Type B pancreatic cell (in vitro differentiated cells): Measurements from ENCODE around the gene TRIM66. TPM values are rescaled to one million over a fixed set of nuclear protein-coding genes. Genes with fewer than 3 reads are reported as not detected.

ENCODE experiments used
- DNase-seq: peaks from one replicate; pipeline ENCODE4 v3.0.0; 2021; ENCODE audit warnings: mixed read lengths; ENCODE audit not compliant: unreplicated experiment; ENCODE audit errors: extremely low spot score
- H3K27ac Mint-ChIP-seq: 2 replicates; pipeline ENCODE4 v1.8.0; 2021; ENCODE audit warnings: mild to moderate bottlenecking, mixed read lengths
- H3K27me3 Mint-ChIP-seq: 2 replicates; pipeline ENCODE4 v1.8.0; 2021; ENCODE audit warnings: mixed read lengths
- H3K36me3 Mint-ChIP-seq: 2 replicates; pipeline ENCODE4 v1.8.0; 2021; ENCODE audit warnings: mixed read lengths
- H3K4me1 Mint-ChIP-seq: one replicate; pipeline ENCODE4 v1.8.0; 2021; ENCODE audit warnings: mixed read lengths; ENCODE audit not compliant: unreplicated experiment
- H3K4me3 Mint-ChIP-seq: 2 replicates; pipeline ENCODE4 v1.8.0; 2021; ENCODE audit warnings: mild to moderate bottlenecking, mixed read lengths
- H3K9me3 Mint-ChIP-seq: 2 replicates; pipeline ENCODE4 v1.8.0; 2021; ENCODE audit warnings: mixed read lengths
- CTCF ChIP-seq: fragments of 200-600 bp; sonication (generic); conservative IDR thresholded peaks from 2 replicates; pipeline ENCODE4 v1.5.0; 2021; ENCODE audit warnings: antibody characterized with exemption, mild to moderate bottlenecking
- total RNA-seq: library from RNA; stranded (reverse); gene quantifications from 2 replicates; pipeline ENCODE4 v1.2.1, GENCODE V29; 2021; ENCODE audit warnings: low replicate concordance

Gene TRIM66
- total RNA-seq, 1 donor from 2014 or later, result 5.9 TPM

DNA sequence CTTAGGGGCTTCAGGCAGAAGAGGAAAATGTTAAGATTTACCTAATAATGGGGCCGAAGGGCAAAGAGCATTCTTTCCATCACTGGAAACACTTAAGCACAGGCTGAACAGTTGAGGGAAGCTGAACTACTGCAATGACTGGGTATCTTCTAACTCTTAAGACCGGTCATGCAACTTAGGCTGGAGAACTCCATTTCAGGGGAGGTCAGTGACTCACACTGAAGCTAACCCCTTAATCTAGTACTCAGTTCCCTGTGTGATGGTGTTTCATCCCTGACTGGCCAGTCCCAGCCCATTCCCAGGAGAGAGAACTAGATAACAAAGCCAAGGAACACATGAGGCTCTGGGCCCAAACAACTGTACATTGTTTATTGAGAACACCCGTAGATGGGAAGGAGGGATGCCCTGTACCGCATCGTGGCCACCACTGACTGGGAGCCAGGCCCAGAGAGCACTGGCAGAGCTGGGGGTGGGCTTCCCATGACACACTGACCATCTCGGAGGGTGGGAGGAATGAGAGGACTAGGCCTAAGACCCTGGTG, 10.6 kb upstream of the TRIM66 start:
- Mint-ChIP-seq H3K9me3 (no peaks in the 10 kb centered on the region), H3K36me3 (peaks cover 37% of the 10 kb centered on the region), H3K4me1 (peaks cover 15% of the 10 kb centered on the region), H3K27me3 (no peaks in the 10 kb centered on the region), H3K27ac (no peak overlapping the region), H3K4me3 (no peak overlapping the region)
- no peak for DNase-seq
- TF ChIP-seq CTCF, result no peak

DNA sequence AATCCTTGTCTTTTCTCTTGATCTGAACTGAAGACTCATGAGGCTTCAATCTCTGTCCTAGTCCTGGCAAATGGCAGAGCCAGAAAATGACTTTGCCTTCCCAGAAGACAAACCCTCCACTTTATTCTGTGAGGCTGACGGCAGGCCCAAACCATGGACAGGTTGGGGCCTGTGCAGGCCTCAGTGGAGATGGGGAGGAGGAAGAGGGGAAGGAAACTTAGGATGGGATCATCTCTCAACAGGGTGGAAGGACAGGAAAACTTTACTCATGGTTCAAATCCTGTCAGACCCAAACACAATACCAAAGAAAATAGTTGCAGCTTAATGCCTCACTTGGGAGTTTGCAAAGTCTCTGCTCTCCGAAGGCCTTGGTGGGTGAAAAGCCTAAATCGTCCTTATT, 10.0 kb upstream of the TRIM66 start:
- no peak for DNase-seq
- Mint-ChIP-seq H3K4me1 (peaks cover 19% of the 10 kb centered on the region), H3K36me3 (peaks cover 37% of the 10 kb centered on the region), H3K27me3 (no peaks in the 10 kb centered on the region), H3K27ac (no peak overlapping the region), H3K9me3 (no peaks in the 10 kb centered on the region), H3K4me3 (no peak overlapping the region)
- no peak for TF ChIP-seq CTCF

DNA sequence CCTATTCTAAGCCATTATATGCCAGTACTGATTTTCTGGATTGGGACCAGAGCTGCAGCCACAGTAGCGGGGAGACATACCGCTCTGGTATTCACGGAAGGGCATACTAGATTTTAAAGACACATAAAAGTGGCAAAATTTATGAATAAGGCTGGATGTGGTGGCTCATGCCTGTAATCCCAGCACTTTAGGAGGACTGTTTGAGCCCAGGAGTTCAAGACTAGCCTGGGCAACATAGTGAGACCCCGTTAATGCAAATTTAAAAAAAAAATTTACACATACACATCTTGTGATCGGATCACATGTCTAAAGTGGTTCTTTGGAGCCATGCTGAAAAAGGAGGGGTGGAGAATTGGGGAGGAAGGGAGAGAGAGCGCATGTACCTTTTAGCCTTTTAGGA, 9.1 kb upstream of the TRIM66 start:
- Mint-ChIP-seq H3K9me3 (no peaks in the 10 kb centered on the region), H3K27me3 (no peaks in the 10 kb centered on the region), H3K27ac (no peak overlapping the region), H3K36me3 (peaks cover 34% of the 10 kb centered on the region), H3K4me1 (peaks cover 19% of the 10 kb centered on the region), H3K4me3 (no peak overlapping the region)
- DNase-seq, result no peak
- no peak for TF ChIP-seq CTCF

- no peak for DNase-seq
- Mint-ChIP-seq H3K36me3 (peaks cover 31% of the 10 kb centered on the region), H3K27ac (no peak overlapping the region), H3K4me1 (peaks cover 19% of the 10 kb centered on the region), H3K27me3 (no peaks in the 10 kb centered on the region), H3K4me3 (peak overlapping the region; percentile 97), H3K9me3 (no peaks in the 10 kb centered on the region)
- TF ChIP-seq CTCF, result no peak
Measured at GRCh38 chr11:8690374-8691342, 8.2 kb upstream of the TRIM66 start.

GRCh38 chr11:8689726-8690255, 7.3 kb upstream of the TRIM66 start:
- peaks cover 36% of the 10 kb centered on the region for H3K36me3 Mint-ChIP-seq
- TF ChIP-seq CTCF, result no peak
- peaks cover 24% of the 10 kb centered on the region for H3K4me1 Mint-ChIP-seq
- H3K4me3 Mint-ChIP-seq, result peak overlapping the region; percentile 97
- H3K27ac Mint-ChIP-seq, result no peak overlapping the region
- no peak for DNase-seq
- no peaks in the 10 kb centered on the region for H3K27me3 Mint-ChIP-seq
- H3K9me3 Mint-ChIP-seq, result no peaks in the 10 kb centered on the region
